ENCODE measurements around the gene PPM1H.
"Not testable (repeated sequence)": the region's sequence is repeated elsewhere in the genome, so short reads cannot be mapped to it uniquely, and the experiment has no call there.

The PPM1H gene

GRCh38 chr12:62907561-62907960, 27.4 kb downstream of the PPM1H start:
- no peak for DNase-seq

DNA sequence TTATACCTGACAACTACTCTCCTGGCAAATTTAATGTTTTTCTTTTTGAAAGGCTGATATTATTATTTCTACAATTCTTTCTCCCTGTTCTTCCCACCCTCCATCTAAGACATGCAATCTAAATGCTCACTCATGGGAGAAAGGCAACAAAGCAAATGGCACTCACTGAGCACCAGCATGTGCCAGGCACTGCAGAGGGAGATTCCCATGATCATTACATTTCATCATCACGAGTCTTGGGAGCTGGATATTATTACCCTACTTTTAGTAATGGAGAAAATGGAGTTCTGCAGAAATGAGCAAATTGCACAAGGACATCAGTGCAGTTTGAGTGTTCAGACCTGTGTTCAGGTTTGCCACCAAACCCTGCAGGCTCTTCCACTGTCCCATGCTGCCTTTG, 27.9 kb downstream of the PPM1H start:
- no peak for DNase-seq

GRCh38 chr12:62903151-62903550, 31.8 kb downstream of the PPM1H start:
- no peak for DNase-seq

GRCh38 chr12:62900686-62901272, 34.2 kb downstream of the PPM1H start:
- no peak for DNase-seq

- DNase-seq = no peak
Measured at GRCh38 chr12:62899568-62900390, 35.2 kb downstream of the PPM1H start.

GRCh38 chr12:62898526-62898925, 36.4 kb downstream of the PPM1H start:
- no peak for DNase-seq

DNA sequence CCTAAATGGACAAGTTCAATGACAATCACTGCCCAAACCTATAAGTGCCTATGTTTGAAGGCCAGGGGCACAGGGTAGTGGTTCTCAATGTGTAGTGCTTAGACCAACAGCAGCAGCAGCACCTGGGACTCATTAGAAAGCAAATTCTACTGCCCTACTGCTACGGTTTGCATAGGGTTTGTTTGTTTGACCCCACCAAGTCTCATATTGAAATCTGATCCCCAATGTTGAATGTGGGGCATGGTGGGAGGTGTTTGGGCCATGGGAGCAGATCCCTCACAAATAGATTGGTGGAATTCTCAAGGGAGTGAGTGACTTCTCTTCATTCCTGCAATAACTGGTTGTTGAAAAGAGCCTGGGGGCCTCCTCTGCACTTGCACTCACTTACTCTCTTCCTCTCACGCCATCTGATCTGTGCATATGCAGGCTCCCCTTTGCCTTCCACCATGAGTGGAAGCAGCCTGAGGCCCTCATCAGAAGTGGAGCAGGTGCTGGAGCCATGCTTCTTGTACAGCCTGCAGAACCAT, 39.5 kb downstream of the PPM1H start:
- no peak for DNase-seq

DNA sequence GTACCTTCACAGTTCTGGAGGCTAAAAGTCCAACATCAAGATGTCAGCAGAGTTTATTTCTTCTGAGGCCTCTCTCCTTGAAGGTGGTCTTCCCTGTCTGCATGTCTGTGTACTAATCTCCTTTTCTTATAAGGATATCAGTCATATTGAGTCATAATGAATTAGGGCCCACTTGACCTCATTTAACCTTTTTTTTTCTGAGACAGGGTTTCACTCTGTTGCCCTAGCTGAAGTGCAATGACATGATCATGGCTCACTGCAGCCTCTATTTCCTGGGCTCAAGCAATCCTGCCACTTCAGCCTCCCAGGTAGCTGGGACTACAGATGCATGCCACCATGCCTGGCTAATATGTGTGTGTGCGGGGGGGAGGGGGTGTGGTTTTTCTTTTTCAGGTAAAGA, 41.7 kb downstream of the PPM1H start:
- no peak for DNase-seq

DNA sequence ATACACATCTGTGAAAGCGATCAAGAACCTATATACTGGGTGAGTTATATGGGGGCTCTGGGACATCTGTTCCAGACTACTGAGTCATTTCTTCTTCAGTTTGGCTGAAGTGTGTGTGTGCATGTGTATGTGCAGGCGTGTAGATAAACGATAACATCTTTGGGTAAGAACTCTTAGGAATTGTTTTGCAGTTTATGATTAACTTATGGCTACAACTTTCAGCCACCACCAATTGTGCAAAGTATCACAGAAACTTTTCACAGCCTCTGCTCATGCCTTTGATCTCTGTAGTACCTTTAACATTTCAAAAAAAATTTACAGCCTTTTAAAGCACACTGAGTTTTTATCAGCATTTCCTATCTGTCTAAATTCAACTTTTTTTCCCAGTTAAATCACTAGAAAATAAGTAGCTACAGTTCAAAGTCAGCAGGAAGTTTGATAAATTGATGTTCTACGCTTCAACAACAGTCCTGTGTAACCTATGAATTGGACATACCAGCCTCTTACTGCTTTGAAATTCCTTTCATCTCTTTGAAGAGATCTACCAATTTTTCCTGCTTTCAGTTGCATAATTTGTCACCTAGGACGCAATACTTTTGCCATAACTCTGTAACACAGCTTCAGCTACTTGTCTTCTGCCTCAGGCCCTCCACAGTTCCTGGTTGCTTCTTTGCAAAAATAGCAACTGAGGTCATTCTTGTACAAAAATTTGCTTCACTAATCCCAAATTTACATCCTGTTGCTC, 43.0 kb downstream of the PPM1H start:
- no peak for DNase-seq

DNA sequence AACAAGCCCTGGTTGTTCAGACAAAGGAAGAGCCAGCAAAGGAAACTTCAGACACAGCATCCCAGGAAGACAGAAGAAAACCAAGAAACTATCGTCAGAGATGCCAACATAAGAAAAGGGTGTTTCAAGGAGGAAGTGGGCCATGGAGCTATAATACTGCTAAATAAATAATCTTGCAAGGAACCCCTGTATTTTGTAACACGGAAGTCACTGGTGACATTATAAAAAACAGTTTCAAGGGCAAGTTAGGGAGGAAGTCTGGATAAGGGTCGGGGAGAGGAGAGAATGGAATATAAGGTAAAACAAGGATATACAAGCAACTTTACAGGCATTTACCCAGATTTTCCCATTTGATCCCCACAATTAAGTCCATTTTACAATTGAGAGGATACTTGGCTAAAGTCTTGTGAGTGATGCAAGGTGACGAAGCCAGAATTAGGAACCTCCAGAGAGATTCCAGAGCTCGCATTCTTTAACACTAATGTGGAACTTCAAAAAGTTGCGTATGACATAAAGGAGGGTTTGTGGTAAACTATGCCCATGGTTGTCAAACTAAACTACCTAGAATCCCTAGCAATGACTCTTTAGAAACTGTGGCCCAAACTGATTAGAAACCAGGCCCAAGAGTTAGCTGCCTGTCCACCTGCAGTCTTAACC, 46.4 kb downstream of the PPM1H start:
- no peak for DNase-seq

DNA sequence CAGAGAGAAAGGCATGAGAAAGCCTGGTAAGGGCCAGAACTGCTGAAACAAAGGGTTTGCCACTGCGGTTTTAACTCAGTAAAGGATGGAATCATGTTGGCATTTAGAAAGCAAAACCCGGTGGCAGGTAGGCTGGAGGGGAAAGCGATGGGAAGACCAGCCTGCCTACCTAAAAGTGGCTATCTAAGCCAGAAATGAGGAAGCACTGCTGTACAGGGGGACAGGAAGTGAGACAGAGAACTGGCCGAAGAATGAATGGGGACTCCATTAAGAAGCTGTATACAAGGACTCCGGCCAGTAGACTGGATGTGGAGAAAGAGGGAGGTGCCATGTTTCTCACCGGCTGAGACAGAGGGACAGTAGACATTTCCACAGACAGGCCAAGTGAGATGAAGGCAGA, 48.2 kb downstream of the PPM1H start:
- DNase-seq = no peak

- DNase-seq = no peak
Measured at GRCh38 chr12:62885242-62885641, 49.7 kb downstream of the PPM1H start.

DNA sequence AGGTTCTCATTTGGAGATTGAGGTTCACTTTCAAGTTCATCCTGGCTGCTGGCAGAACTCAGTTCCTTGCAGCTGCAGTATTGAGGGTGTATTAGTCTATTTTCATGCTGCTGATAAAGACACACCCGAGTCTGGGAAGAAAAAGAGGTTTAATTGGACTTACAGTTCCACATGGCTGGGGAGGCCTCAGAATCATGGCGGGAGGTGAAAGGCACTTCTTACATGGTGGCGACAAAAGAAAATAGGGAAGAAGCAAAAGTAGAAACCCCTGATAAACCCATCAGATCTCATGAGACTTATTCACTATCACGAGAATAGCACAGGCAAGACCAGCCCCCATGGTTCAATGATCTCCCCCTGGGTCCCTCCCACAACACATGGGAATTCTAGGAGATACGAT, 50.1 kb downstream of the PPM1H start:
- not testable (repeated sequence) for DNase-seq

- DNase-seq = no peak
Measured at GRCh38 chr12:62882696-62883095, 52.3 kb downstream of the PPM1H start.

DNA sequence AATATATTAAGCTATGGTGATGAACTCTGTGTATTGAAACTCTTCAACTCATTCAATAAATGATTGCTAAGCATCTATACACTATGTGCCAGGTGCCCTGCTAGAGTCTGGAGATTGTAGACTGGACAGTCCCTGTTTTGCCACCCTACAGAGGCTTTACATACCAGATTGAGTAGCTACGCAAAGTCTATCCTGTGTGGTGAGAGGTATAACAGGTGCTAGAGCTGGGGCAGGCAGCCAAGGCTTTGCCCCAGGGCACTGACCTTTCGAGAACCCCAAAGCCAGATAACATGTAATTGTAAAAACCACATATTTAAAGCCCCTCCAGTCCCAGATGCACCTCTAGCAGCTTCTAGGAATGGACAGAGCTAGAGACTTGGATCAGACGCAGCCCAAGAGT, 52.8 kb downstream of the PPM1H start:
- DNase-seq = no peak

GRCh38 chr12:62879691-62880090, 55.3 kb downstream of the PPM1H start:
- DNase-seq = no peak

DNA sequence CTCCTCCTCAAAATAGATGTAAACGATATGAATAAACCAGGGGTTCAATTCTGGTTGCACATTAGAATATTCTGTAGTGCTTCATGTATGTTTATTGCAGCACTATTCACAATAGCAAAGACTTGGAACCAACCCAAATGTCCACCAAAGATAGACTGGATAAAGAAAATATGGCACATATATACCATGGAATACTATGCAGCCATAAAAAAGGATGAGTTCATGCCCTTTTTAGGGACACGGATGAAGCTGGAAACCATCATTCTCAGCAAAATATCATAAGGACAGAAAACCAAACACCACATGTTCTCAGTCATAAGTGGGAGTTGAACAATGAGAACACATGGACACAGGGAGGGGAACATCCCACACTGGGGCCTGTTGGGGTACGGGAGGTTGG, 55.7 kb downstream of the PPM1H start:
- DNase-seq = not testable (repeated sequence)

DNA sequence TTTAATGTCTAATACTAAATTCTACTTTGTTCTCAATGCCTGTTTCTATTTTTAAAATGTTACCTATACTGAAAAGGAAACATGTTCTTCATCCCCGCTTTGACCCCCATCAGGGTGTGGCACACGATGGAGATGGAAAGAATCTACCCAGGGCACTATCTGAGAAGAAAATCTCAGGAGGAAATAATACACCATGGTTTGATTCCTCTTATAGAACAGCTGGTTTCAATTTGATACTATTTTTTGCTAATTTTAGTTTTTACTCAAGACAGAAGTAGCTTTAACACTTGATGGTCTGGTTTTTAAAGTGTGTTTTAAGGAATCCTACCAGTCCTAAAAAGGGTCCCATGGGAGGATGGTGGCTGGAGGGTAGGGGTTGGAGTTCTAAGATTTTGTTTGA, 56.7 kb downstream of the PPM1H start:
- no peak for DNase-seq

GRCh38 chr12:62876938-62877548, 57.9 kb downstream of the PPM1H start:
- no peak for DNase-seq

GRCh38 chr12:62873826-62874448, 61.0 kb downstream of the PPM1H start:
- DNase-seq = no peak

DNA sequence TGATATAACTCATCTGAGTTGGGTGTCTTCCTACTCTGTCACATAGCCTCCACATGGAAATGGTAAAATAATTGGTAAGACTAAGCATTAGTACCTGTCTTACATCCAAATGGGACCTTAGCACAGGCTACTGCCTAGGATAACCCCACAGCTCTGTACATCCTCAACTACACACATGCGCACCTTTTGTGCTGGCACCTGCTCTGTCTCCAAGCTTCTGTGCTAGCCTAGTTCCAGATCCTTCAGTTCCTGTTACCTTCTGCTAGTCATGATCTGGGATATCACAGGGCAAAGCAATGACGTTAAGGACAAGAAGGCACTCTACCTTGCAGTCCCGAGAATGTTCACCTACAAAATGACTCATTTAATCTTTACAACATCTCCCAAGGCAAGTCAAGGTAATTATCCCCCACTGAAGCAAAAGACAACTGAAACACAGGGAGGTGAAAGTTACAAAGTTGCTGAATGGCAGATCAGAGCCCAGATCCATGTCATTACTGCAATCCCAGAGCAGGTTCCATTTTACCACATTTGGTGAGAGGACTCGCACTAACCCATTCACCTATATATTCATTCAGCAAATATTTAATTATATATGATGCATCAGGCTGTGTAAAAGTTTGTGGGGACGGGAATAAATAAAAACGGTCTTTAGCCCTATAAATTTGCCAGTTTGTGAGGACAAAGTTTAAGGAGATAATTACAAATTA, 61.7 kb downstream of the PPM1H start:
- no peak for DNase-seq

DNA sequence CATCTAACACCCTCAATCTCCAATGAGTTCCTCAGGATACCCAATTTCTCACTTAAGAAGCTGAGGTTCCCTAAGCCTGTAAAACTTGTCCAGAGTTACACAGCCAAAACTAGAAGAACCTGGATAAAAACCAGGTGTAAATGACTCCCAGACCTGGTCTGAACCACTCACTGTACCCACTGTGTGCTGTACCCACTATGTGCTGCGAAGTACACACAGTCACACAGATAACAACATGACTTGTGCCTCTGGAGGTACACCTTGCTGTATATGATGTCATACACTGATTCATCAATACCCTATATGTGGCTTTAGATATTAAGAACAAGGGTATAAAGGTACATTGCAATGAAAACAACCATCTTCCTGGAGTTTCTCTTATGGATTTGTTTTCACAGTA, 66.1 kb downstream of the PPM1H start:
- no peak for DNase-seq

Data from NCI-H2107 (cell line).